T-helper 1 cell (primary cell): ENCODE results near the gene C22orf23.

Experiments used
- DNase-seq, 5 donors: peaks; one replicate each; pipeline ENCODE4 v3.0.0-alpha.2; 2012 to 2020

Gene C22orf23

DNA sequence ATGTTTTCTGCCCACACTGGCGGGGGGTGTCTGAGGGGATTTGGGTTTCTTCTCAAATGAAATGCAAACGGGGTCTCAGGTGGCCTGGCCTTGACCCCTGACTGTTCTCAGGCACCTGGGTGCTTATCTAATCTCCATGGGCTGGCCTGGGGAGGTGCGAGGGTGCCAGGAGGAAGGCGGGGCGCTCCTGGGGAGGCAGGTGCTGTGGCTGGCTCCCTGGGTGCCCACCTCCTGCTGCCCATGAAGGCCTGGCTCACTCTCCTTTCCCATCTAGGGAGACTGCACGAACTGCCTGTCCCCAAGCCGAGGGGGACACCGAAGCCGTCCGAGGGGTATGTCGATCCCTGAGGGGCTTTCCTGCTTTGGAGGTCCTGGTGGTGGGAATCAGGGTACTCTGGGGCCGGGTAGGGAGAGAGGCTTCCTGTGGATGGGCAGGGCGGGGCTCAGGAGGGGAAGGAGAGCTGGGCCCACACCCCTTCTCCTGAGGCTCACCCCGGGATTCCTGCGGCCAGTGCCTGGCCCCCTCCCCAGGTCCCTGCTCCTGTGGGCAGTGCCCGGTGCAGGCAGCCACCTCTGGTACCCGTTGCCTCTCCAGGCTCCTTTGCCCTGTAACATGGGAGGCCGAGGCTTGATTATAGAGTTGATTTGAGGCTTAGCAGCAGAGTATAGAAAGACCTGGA lies 28.9 kb downstream of the C22orf23 start:
- no peak for DNase-seq

- DNase-seq: no peak
Observed at GRCh38 chr22:37923927-37924326, 29.5 kb downstream of the C22orf23 start.

GRCh38 chr22:37922191-37922590 lies 31.2 kb downstream of the C22orf23 start:
- no peak for DNase-seq

- DNase-seq: no peak
Observed at GRCh38 chr22:37920126-37920525, 33.3 kb downstream of the C22orf23 start.

- DNase-seq: no peak
Observed at GRCh38 chr22:37918580-37919270, 34.7 kb downstream of the C22orf23 start.

DNA sequence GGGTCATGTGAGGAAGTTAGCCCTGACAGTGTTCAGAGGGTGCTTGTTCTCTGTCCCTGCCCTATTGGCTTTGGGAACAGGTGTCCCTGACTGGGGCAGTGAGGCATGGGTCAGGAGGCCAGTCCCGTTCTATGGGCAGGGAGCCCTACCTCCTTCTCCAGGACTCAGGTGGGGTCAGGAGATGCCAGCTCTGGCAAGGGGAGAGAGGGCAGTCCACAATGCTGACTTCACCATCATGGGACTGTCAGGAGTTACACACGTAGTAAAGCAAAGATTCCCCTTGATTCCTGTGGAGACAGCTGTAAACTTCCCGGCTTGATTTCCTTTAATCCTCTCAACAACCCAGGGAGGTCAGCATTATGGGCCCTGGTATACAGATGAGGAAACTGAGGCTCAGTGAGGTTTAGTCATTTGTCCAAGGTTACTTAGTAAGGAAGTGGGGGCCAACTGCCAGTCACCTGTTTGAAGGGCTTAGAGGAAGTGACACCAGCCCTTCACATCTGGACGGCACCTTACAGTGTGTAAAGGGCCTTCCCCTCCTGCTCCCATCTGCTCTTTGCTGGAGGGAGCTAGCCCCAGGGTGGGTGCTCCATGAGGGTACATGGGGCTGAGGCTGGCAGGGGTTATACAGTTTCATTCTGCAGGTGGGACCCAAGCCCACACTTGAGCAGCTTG lies 35.4 kb downstream of the C22orf23 start:
- no peak for DNase-seq

GRCh38 chr22:37916311-37916710 lies 37.1 kb downstream of the C22orf23 start:
- DNase-seq: no peak

GRCh38 chr22:37913233-37913721 lies 40.1 kb downstream of the C22orf23 start:
- DNase-seq: no peak

DNA sequence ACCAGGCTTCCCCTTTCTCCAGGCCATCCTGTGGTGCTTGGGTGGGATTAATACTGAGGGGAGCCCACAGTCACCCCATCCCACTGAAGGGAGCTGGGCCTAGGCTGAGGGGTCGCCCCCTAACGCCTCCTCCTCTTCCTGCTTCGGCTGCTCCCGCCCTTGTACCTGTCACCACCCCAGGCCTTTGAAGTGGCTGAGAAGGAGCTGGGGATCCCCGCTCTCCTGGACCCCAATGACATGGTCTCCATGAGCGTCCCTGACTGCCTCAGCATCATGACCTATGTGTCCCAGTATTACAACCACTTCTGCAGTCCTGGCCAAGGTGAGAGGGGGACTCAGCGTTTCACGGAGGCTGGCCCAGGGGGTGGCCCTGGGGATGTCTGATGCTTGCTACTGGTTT lies 41.2 kb downstream of the C22orf23 start:
- DNase-seq: no peak

DNA sequence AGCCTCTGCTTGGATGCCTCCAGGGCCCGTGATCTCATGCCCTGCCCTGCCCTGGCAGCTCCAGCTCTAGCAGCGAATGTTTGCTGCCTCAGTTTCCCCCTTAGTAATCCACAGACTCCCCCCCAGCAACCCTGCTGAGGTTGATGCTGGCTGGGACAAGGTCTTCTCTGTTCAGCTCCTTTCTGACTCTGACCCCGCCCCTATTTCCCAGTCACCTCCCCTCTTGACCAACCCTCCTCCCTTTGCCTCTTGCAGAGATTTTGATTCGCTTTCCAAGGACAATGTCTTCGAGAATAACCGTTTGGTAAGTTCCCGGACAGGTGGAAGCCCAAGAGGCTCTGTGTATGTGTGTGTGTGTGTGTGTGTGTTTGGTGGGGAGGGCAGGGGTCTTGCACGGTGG lies 41.7 kb downstream of the C22orf23 start:
- DNase-seq: no peak

DNA sequence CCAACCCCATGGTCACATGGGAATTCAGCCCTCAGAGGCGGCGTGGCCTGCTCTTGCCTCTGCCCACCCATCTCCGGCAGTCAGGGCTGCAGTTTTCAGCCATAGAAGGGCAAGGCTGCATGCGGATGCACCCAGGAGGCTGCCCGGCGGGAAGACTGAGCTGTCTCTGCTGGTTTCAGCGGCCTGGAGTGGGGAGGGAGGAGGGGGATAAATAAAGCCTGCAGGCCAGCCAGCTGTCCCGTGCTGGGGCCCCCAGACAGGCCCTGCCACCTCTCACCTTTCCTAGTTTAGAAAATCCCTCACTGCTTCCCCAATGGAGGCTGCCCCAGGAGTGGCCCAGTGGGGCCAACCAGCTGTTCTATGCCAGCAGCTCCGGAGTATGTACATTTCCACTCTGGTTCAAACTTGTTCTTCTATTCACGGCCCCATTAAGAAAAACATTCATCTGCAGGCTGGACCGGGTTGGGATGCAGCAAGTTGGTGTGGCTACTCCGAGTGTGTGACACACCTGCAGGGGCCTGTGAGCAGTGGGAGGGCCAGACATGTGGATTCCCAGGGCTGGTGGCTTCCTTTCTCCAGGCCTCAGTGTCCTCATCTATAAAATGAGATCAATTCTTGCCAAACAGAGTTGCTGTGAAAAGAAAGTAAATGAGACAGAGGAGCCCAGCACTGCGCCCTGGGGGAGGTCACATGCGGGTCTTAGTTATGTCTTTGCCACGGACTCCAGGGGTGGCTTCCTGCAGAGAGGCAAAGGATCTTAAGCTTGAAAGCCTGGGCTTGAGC lies 42.3 kb downstream of the C22orf23 start:
- DNase-seq: no peak

DNA sequence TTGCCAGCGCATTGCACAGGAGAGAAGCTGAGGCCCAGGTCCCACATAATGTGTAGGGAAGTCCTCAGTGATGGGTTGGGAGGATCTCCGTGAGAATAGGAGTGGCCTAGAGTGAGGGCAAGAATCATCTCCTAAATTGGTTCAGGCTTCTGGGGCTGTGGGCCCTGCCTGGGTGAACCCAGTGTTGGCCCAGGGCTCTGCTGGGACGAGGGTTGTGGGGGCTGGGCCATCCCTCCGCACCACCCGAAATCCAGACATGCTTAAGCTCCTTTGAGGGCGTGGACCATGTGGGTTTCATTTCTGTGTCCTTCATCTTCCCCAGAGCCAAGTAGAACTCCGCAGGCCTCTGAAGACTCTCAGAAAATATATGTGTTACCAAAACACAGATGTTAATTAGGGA lies 43.6 kb downstream of the C22orf23 start:
- DNase-seq: no peak

GRCh38 chr22:37907036-37907954 lies 46.1 kb downstream of the C22orf23 start:
- DNase-seq: no peak

- DNase-seq: peak in 4 of 5 donors; percentile 16 to 38 (median 32)
Observed at GRCh38 chr22:37906364-37907008, 46.9 kb downstream of the C22orf23 start.

GRCh38 chr22:37905534-37906363 lies 47.7 kb downstream of the C22orf23 start, which contains the start of gene MICALL1:
Gene MICALL1 (plus strand): TSS chr22:37906297. CDS start chr22:37906423, 126 bp downstream.
- peak; percentile 43 to 71 (median 56) for DNase-seq

- no peak for DNase-seq
Observed at GRCh38 chr22:37904572-37905533, 48.5 kb downstream of the C22orf23 start.

- no peak for DNase-seq
Observed at GRCh38 chr22:37898441-37899181, 54.8 kb downstream of the C22orf23 start.

- DNase-seq: no peak
Observed at GRCh38 chr22:37897807-37898206, 55.6 kb downstream of the C22orf23 start.
